H1 (cell line): ENCODE results near the gene NR3C1. TPM values are rescaled to one million over a fixed set of nuclear protein-coding genes. Genes with fewer than 3 reads are reported as not detected.

ENCODE experiments used
- CTCF ChIA-PET: fragments of 300-600 bp; sonication (Branson Sonifier 250); formaldehyde crosslinking; loops from one replicate; lab custom pipeline; 2021; ENCODE audit not compliant: partially characterized antibody; lab: Charles Lee
- POLR2A ChIA-PET: fragments of 300-600 bp; sonication (Branson Sonifier 250); formaldehyde crosslinking; loops from one replicate; lab custom pipeline; 2021; ENCODE audit warnings: inconsistent platforms; ENCODE audit not compliant: partially characterized antibody; lab: Charles Lee
- DNase-seq, 2 experiments: peaks; one replicate each; pipeline versions ENCODE4 v3.0.0 to v3.0.0-alpha.2; 2010 to 2022; ENCODE audit warnings: low spot score in 2 of 2, low read depth in 1 of 2, mixed read lengths in 1 of 2
- FAIRE-seq: peaks from 2 replicates; lab custom pipeline; 2011; peaks lifted over from hg19 to GRCh38; lab: Jason Lieb, UNC
- H2AFZ ChIP-seq: 2 replicates; pipeline ENCODE4 v1.8.1; 2012; ENCODE audit warnings: low read length, inconsistent platforms
- H2AK5ac ChIP-seq: 2 replicates; pipeline ENCODE4 v1.6.1; 2013; ENCODE audit warnings: low read depth, low read length
- H2BK120ac ChIP-seq: replicated peaks from 2 replicates; pipeline ENCODE3; 2013; ENCODE audit warnings: low read depth, low read length, inconsistent platforms
- H2BK12ac ChIP-seq: 2 replicates; pipeline ENCODE4 v1.6.1; 2013; ENCODE audit warnings: low read depth, low read length
- H2BK15ac ChIP-seq: 2 replicates; pipeline ENCODE4 v1.6.1; 2013; ENCODE audit warnings: low read length
- H2BK20ac ChIP-seq: 2 replicates; pipeline ENCODE4 v1.6.1; 2013; ENCODE audit warnings: low read length
- H2BK5ac ChIP-seq: 2 replicates; pipeline ENCODE4 v1.6.1; 2013; ENCODE audit warnings: low read depth, low read length
- H3K14ac ChIP-seq: 2 replicates; pipeline ENCODE4 v1.6.1; 2013; ENCODE audit warnings: inconsistent platforms; ENCODE audit not compliant: insufficient read length
- H3K18ac ChIP-seq: 2 replicates; pipeline ENCODE4 v1.6.1; 2013; ENCODE audit warnings: low read length; ENCODE audit errors: extremely low read depth
- H3K23ac ChIP-seq: 2 replicates; pipeline ENCODE4 v1.6.1; 2013; ENCODE audit warnings: inconsistent platforms; ENCODE audit not compliant: insufficient read length
- H3K23me2 ChIP-seq: 2 replicates; pipeline ENCODE4 v1.6.1; 2013; ENCODE audit warnings: low read depth, low read length
- H3K27ac ChIP-seq: 2 replicates; pipeline ENCODE4 v1.6.1; 2011; ENCODE audit warnings: low read depth, low read length, inconsistent platforms
- H3K27me3 ChIP-seq, 4 experiments: replicated peaks in 1 of 4; 1 replicate in 1 of 4; 2 replicates in 3 of 4; pipeline versions ENCODE4 v1.6.1 to v1.8.1; 2011 to 2013; ENCODE audit warnings: low read length in 3 of 4, mild to moderate bottlenecking in 3 of 4, inconsistent platforms in 2 of 4, mixed read lengths in 2 of 4, moderate library complexity in 1 of 4; ENCODE audit not compliant: control insufficient read depth in 3 of 4, insufficient read depth in 3 of 4; ENCODE audit errors: extremely low read depth in 1 of 4
- H3K36me3 ChIP-seq, 4 experiments: 2 replicates each; pipeline versions ENCODE4 v1.6.1 to v1.8.1; 2011 to 2013; ENCODE audit warnings: mild to moderate bottlenecking in 4 of 4, low read length in 3 of 4, moderate library complexity in 2 of 4, control low read depth in 1 of 4, inconsistent platforms in 1 of 4; ENCODE audit not compliant: insufficient read depth in 4 of 4, control insufficient read depth in 2 of 4
- H3K4ac ChIP-seq: replicated peaks from 2 replicates; pipeline ENCODE3; 2013; ENCODE audit warnings: low read length, low read depth, mixed read lengths, inconsistent platforms; ENCODE audit not compliant: insufficient read length
- H3K4me1 ChIP-seq, 4 experiments: replicated peaks in 1 of 4; 1 replicate in 1 of 4; 2 replicates in 3 of 4; pipeline versions ENCODE4 v1.6.1 to v1.8.1; 2011 to 2013; ENCODE audit warnings: low read length in 3 of 4, inconsistent platforms in 2 of 4, mixed read lengths in 1 of 4; ENCODE audit not compliant: insufficient read depth in 4 of 4, control insufficient read depth in 3 of 4
- H3K4me2 ChIP-seq, 2 experiments: 2 replicates each; pipeline versions ENCODE4 v1.6.1 to v1.8.1; 2011 to 2013; ENCODE audit warnings: low read depth in 2 of 2, low read length in 2 of 2, control low read depth in 1 of 2, inconsistent platforms in 1 of 2, mild to moderate bottlenecking in 1 of 2; ENCODE audit not compliant: insufficient read depth in 1 of 2
- H3K4me3 ChIP-seq, 4 experiments: fragments of 200-600, 300-600 bp in 1 of 4; sonication (generic), shearing (Covaris generic), sonication (Bioruptor Twin) in 1 of 4; 2 replicates each; pipeline versions ENCODE4 v1.5.1 to v1.8.1; 2011 to 2016; ENCODE audit warnings: low read length in 4 of 4, low read depth in 3 of 4, control low read depth in 2 of 4, inconsistent platforms in 2 of 4, mild to moderate bottlenecking in 2 of 4, mixed read lengths in 1 of 4, moderate library complexity in 1 of 4; ENCODE audit not compliant: insufficient read depth in 2 of 4; ENCODE audit errors: extremely low read depth in 1 of 4
- H3K56ac ChIP-seq: replicated peaks from 2 replicates; pipeline ENCODE3; 2013; ENCODE audit warnings: low read depth, mild to moderate bottlenecking, mixed read lengths, low read length, inconsistent platforms; ENCODE audit not compliant: insufficient read length
- H3K79me1 ChIP-seq: 2 replicates; pipeline ENCODE4 v1.6.1; 2013; ENCODE audit warnings: low read depth, low read length, control low read depth
- H3K79me2 ChIP-seq, 2 experiments: 2 replicates each; pipeline versions ENCODE4 v1.6.1 to v1.8.1; 2012 to 2013; ENCODE audit warnings: low read length in 2 of 2, mild to moderate bottlenecking in 2 of 2, inconsistent platforms in 1 of 2; ENCODE audit not compliant: insufficient read depth in 2 of 2, control insufficient read depth in 1 of 2
- H3K9ac ChIP-seq, 4 experiments: replicated peaks in 1 of 4; 1 replicate in 1 of 4; 2 replicates in 3 of 4; pipeline versions ENCODE4 v1.6.1 to v1.8.1; 2011 to 2013; ENCODE audit warnings: low read depth in 3 of 4, low read length in 3 of 4, control low read depth in 2 of 4, mild to moderate bottlenecking in 2 of 4, moderate library complexity in 2 of 4, inconsistent platforms in 1 of 4; ENCODE audit errors: extremely low read depth in 1 of 4
- H3K9me3 ChIP-seq, 2 experiments: 2 replicates each; pipeline versions ENCODE4 v1.6.1 to v1.8.1; 2012 to 2013; ENCODE audit warnings: mild to moderate bottlenecking in 2 of 2, moderate library complexity in 2 of 2, control low read depth in 1 of 2, inconsistent platforms in 1 of 2, low read depth in 1 of 2, low read length in 1 of 2, mixed read lengths in 1 of 2; ENCODE audit not compliant: insufficient read depth in 2 of 2
- H4K20me1 ChIP-seq, 2 experiments: replicated peaks in 1 of 2; 2 replicates each; pipeline versions ENCODE3 to v1.8.1; 2011 to 2013; ENCODE audit warnings: inconsistent platforms in 2 of 2, low read length in 2 of 2, mild to moderate bottlenecking in 1 of 2; ENCODE audit not compliant: insufficient read depth in 2 of 2, control insufficient read depth in 1 of 2
- H4K5ac ChIP-seq: 2 replicates; pipeline ENCODE4 v1.6.1; 2013; ENCODE audit warnings: low read length, low read depth, mixed read lengths, inconsistent platforms; ENCODE audit not compliant: insufficient read length
- H4K8ac ChIP-seq: 2 replicates; pipeline ENCODE4 v1.8.0; 2013; ENCODE audit warnings: mild to moderate bottlenecking, moderate library complexity, low read length, inconsistent platforms; ENCODE audit not compliant: insufficient read depth; ENCODE audit errors: extremely low read depth
- H4K91ac ChIP-seq: replicated peaks from 2 replicates; pipeline ENCODE3; 2013; ENCODE audit warnings: low read length, mixed read lengths, inconsistent platforms; ENCODE audit not compliant: insufficient read length
- ASH2L ChIP-seq: fragments of 200-600, 300-600 bp; sonication (generic); IDR thresholded peaks from one replicate; pipeline ENCODE4 v1.7.1; 2017; ENCODE audit warnings: low read length
- ATF3 ChIP-seq: IDR thresholded peaks from 2 replicates; pipeline ENCODE4 v1.6.1; 2011; ENCODE audit warnings: low read depth, mild to moderate bottlenecking, low read length; ENCODE audit not compliant: insufficient read depth
- CBX5 ChIP-seq: fragments of 300-800, 300-1000 bp; sonication (generic); IDR thresholded peaks from 2 replicates; pipeline ENCODE4 v1.7.1; 2016; ENCODE audit warnings: antibody characterized with exemption, low read length, low read depth
- CHD1 ChIP-seq: IDR thresholded peaks from 2 replicates; pipeline ENCODE4 v1.6.1; 2012; ENCODE audit warnings: low read depth, low read length, improper control_type of control experiment
- EP300 ChIP-seq, 2 experiments: IDR thresholded peaks; 1 replicate in 1 of 2; 2 replicates in 1 of 2; pipeline ENCODE4 v1.6.1; 2011 to 2012; ENCODE audit warnings: low read depth in 2 of 2, low read length in 2 of 2, mild to moderate bottlenecking in 2 of 2, borderline replicate concordance in 1 of 2, inconsistent platforms in 1 of 2, moderate library complexity in 1 of 2
- NANOG ChIP-seq: IDR thresholded peaks from 2 replicates; pipeline ENCODE4 v1.6.1; 2011; ENCODE audit warnings: low read length, low read depth, mild to moderate bottlenecking, inconsistent platforms; ENCODE audit not compliant: insufficient read depth, poor library complexity, severe bottlenecking
- PHF8 ChIP-seq: fragments of 200-600 bp; sonication (generic); conservative IDR thresholded peaks from 2 replicates; pipeline ENCODE4 v1.7.1; 2012; ENCODE audit warnings: low read depth, mild to moderate bottlenecking, inconsistent platforms, low read length, moderate library complexity
- RBBP5 ChIP-seq: IDR thresholded peaks from 2 replicates; pipeline ENCODE4 v1.7.1; 2012; ENCODE audit warnings: low read depth, mild to moderate bottlenecking, inconsistent platforms, low read length, moderate library complexity, borderline replicate concordance
- SAP30 ChIP-seq: fragments of 300-600 bp; sonication (generic); IDR thresholded peaks from 2 replicates; pipeline ENCODE4 v1.7.1; 2012; ENCODE audit warnings: low read length, moderate library complexity, mild to moderate bottlenecking, inconsistent platforms; ENCODE audit not compliant: insufficient read depth, insufficient replicate concordance
- SIN3A ChIP-seq, 2 experiments: IDR thresholded peaks in 1 of 2; conservative IDR thresholded peaks in 1 of 2; 2 replicates each; pipeline ENCODE4 v1.6.1; 2011 to 2012; ENCODE audit warnings: low read length in 2 of 2, improper control_type of control experiment in 1 of 2, low read depth in 1 of 2, mild to moderate bottlenecking in 1 of 2
- SP1 ChIP-seq: IDR thresholded peaks from 2 replicates; pipeline ENCODE4 v1.6.1; 2011; ENCODE audit warnings: low read depth, low read length
- WGBS, 2 experiments: shearing (Covaris generic) in 1 of 2; methylation state at CpG; one replicate each; pipeline versions ENCODE4 v1.1.6 to v1.1.7; 2013 to 2015; ENCODE audit warnings: low lambda C conversion rate in 2 of 2, mixed read lengths in 2 of 2, inconsistent platforms in 1 of 2, low coverage in 1 of 2, missing lambda C conversion rate in 1 of 2; ENCODE audit not compliant: insufficient replicate concordance in 2 of 2, insufficient coverage in 1 of 2, insufficient read length in 1 of 2; ENCODE audit errors: extremely low coverage in 1 of 2, missing lambda C conversion rate in 1 of 2; 5-methylcytosine and 5-hydroxymethylcytosine counted together
- polyA plus RNA-seq, 7 experiments: library from polyadenylated mRNA; depleted of rRNA in 3 of 7; stranded (reverse) in 5 of 7; unstranded in 2 of 7; fragments of >200 nt in 5 of 7; fragments of 200-250 nt in 2 of 7; gene quantifications; 1 replicate in 5 of 7; 2 replicates in 1 of 7; 4 replicates in 1 of 7; pipeline versions ENCODE4 v1.2.1 to v1.2.3, GENCODE V29; 2011 to 2013; ENCODE audit warnings: missing spikeins in 2 of 7, mixed read lengths in 2 of 7
- total RNA-seq: library from RNA; stranded (reverse); fragmentation: NEBNext Ultra II Directional; extraction: Animal tissue kit (Norgen Biotek cat#: 25700); gene quantifications from 2 replicates; pipeline ENCODE4 v1.2.1, GENCODE V29; 2021

Gene NR3C1
- total and polyA plus RNA-seq, 2 of the 8 experiments (the other 6 are each of a cell fraction or from before 2014, with no cell fraction given): 1.7 to 5.4 TPM

DNA sequence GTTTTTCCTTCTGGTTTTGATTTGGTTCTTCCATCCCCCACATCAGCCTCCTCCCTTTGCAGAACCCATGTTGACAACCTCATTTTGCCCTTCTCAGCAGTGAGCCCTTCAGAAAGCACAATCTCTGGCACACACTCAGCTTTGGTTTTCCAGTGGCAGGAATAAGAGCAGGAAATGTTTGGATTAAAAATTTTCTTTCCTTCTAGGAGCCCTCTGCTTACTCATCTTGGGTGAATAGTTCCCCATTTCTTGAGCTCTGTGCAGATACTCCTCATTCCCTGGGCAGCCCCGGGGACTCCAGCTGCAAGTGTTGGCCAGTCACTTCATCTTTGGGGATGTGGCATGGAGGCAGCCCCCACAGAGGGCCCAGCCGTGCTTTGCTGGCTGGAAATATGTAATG is 170.5 kb downstream of the NR3C1 start:
- no peak overlapping the region for H4K91ac ChIP-seq
- H3K9me3 ChIP-seq: no peaks in the 10 kb centered on the region
- no peak for FAIRE-seq
- H2BK20ac ChIP-seq: no peak overlapping the region
- H3K4me1 ChIP-seq: peaks cover 0 to 7% (median 3%) of the 10 kb centered on the region in 4 experiments; a peak in 4 of 7 replicates
- H3K4ac ChIP-seq: no peak overlapping the region
- H3K27ac ChIP-seq: no peak overlapping the region
- CTCF ChIA-PET: interaction anchor here (0.6 kb wide), 1 partner anchor 599 kb away, joined by 3 read pairs; no protein-coding TSS in a partner anchor
- H2BK5ac ChIP-seq: no peak overlapping the region
- no peak for DNase-seq
- WGBS, 2 experiments: 85% methylated on average over 2 of the region's 2 CpGs; no CpG with 5 or more reads in 1 of the 2 experiments
- no peak overlapping the region for H3K23ac ChIP-seq
- H3K14ac ChIP-seq: no peak overlapping the region
- H3K79me2 ChIP-seq: no peaks in the 10 kb centered on the region
- H3K36me3 ChIP-seq: no peaks in the 10 kb centered on the region
- H4K20me1 ChIP-seq: no peaks in the 10 kb centered on the region
- no peak overlapping the region for H3K4me2 ChIP-seq
- H3K9ac ChIP-seq: no peak overlapping the region
- no peaks in the 10 kb centered on the region for H3K23me2 ChIP-seq
- H3K4me3 ChIP-seq: no peak overlapping the region
- no peak overlapping the region for H2BK120ac ChIP-seq
- no peak overlapping the region for H2BK12ac ChIP-seq
- H3K27me3 ChIP-seq: no peaks in the 10 kb centered on the region
- H4K5ac ChIP-seq: no peak overlapping the region
- POLR2A ChIA-PET: no interaction called here
- no peak overlapping the region for H3K56ac ChIP-seq
- no peak overlapping the region for H3K18ac ChIP-seq
- H2AK5ac ChIP-seq: no peak overlapping the region
- no peak overlapping the region for H2AFZ ChIP-seq
- no peak overlapping the region for H4K8ac ChIP-seq
- H3K79me1 ChIP-seq: no peaks in the 10 kb centered on the region
- no peak overlapping the region for H2BK15ac ChIP-seq
- no peak for TF ChIP-seq ASH2L
- no peak for TF ChIP-seq SIN3A (conservative IDR thresholded peaks at IDR 0.05 in 1 of 2, IDR thresholded peaks at IDR 0.05 in 1 of 2; ENCODE audit: low read depth in 1 of 2, low read length in 2 of 2)
- no peak for TF ChIP-seq SAP30
- TF ChIP-seq SP1: no peak
- no peak for TF ChIP-seq RBBP5
- TF ChIP-seq CBX5: no peak
- no peak for TF ChIP-seq ATF3
- no peak for TF ChIP-seq NANOG
- TF ChIP-seq CHD1: no peak
- no peak for TF ChIP-seq PHF8
- TF ChIP-seq EP300 (IDR thresholded peaks at IDR 0.05; ENCODE audit: borderline replicate concordance in 1 of 2, low read depth in 2 of 2, low read length in 2 of 2): no peak
